HepG2 (cell line): ENCODE measurements around the gene HCFC1R1. TPM values are rescaled to one million over a fixed set of nuclear protein-coding genes. Genes with fewer than 3 reads are reported as not detected.

Experiments used
- BATF2 ChIP-seq: sonication (generic); formaldehyde crosslinking; IDR thresholded peaks from 2 replicates; pipeline ENCODE4 v1.8.0; 2022; ENCODE audit warnings: mild to moderate bottlenecking, missing genetic modification reagents, moderate library complexity
- FOXP4 ChIP-seq: sonication (generic); formaldehyde crosslinking; IDR thresholded peaks from 2 replicates; pipeline ENCODE4 v1.4.0; 2020; ENCODE audit warnings: missing genetic modification reagents
- TEAD3 ChIP-seq: optimal IDR thresholded peaks from 2 replicates; pipeline ENCODE3; 2016; ENCODE audit warnings: borderline replicate concordance
- THAP9 ChIP-seq: sonication (generic); formaldehyde crosslinking; IDR thresholded peaks from 2 replicates; pipeline ENCODE4; 2020; ENCODE audit warnings: missing genetic modification reagents, mild to moderate bottlenecking, borderline replicate concordance
- ZFY ChIP-seq: sonication (generic); formaldehyde crosslinking; IDR thresholded peaks from 2 replicates; pipeline ENCODE4 v1.4.0; 2020; ENCODE audit warnings: missing genetic modification reagents
- ZNF740 ChIP-seq: sonication (generic); formaldehyde crosslinking; IDR thresholded peaks from 2 replicates; pipeline ENCODE4 v1.4.0; 2020; ENCODE audit warnings: missing genetic modification reagents
- ZSCAN20 ChIP-seq: sonication (generic); formaldehyde crosslinking; IDR thresholded peaks from 2 replicates; pipeline ENCODE4 v1.4.0; 2020; ENCODE audit warnings: missing genetic modification reagents, mild to moderate bottlenecking, borderline replicate concordance
- polyA plus RNA-seq, 8 experiments: library from polyadenylated mRNA; depleted of rRNA in 3 of 8; stranded (reverse) in 7 of 8; unstranded in 1 of 8; fragments of >200 nt; fragmentation: Illumina TruSeq in 4 of 8; extraction: Trizol in 4 of 8; gene quantifications; 2 replicates each; pipeline versions ENCODE4 v1.2.1 to v1.2.3, GENCODE V29; 2011 to 2016; ENCODE audit warnings: low read depth in 4 of 8, missing spikeins in 1 of 8, mixed read lengths in 1 of 8; ENCODE audit not compliant: insufficient read depth in 1 of 8
- total RNA-seq, 5 experiments: library from RNA; depleted of rRNA; stranded (reverse); fragments of >200 nt; fragmentation: Illumina TruSeq; extraction: Trizol; gene quantifications; 2 replicates each; pipeline ENCODE4 v1.2.3, GENCODE V29; 2016; ENCODE audit warnings: low read depth in 1 of 5
- TF ChIP-seq, protein P1 (sequence below): sonication (generic); formaldehyde crosslinking; IDR thresholded peaks from 2 replicates; pipeline ENCODE4 v1.4.0; 2020; ENCODE audit warnings: low read depth, missing genetic modification reagents
- TF ChIP-seq, protein P2 (sequence below): sonication (generic); formaldehyde crosslinking; conservative IDR thresholded peaks from 2 replicates; pipeline ENCODE4 v1.8.0; 2022; ENCODE audit warnings: mild to moderate bottlenecking, moderate library complexity, missing genetic modification reagents

Gene HCFC1R1
- total and polyA plus RNA-seq, 2 of the 13 experiments (the other 11 are each of a cell fraction or from before 2014, with no cell fraction given) = 13.8 to 16.1 TPM

- TF ChIP-seq, protein P1, sequence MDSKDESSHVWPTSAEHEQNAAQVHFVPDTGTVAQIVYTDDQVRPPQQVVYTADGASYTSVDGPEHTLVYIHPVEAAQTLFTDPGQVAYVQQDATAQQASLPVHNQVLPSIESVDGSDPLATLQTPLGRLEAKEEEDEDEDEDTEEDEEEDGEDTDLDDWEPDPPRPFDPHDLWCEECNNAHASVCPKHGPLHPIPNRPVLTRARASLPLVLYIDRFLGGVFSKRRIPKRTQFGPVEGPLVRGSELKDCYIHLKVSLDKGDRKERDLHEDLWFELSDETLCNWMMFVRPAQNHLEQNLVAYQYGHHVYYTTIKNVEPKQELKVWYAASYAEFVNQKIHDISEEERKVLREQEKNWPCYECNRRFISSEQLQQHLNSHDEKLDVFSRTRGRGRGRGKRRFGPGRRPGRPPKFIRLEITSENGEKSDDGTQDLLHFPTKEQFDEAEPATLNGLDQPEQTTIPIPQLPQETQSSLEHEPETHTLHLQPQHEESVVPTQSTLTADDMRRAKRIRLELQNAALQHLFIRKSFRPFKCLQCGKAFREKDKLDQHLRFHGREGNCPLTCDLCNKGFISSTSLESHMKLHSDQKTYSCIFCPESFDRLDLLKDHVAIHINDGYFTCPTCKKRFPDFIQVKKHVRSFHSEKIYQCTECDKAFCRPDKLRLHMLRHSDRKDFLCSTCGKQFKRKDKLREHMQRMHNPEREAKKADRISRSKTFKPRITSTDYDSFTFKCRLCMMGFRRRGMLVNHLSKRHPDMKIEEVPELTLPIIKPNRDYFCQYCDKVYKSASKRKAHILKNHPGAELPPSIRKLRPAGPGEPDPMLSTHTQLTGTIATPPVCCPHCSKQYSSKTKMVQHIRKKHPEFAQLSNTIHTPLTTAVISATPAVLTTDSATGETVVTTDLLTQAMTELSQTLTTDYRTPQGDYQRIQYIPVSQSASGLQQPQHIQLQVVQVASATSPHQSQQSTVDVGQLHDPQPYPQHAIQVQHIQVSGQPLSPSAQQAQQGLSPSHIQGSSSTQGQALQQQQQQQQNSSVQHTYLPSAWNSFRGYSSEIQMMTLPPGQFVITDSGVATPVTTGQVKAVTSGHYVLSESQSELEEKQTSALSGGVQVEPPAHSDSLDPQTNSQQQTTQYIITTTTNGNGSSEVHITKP (CRISPR knock-in tag) = 0 out of 2 replicates have a peak, but pooled peaks have one; percentile 20
- TF ChIP-seq TEAD3 (CRISPR knock-in tag) = peak; percentile 69
- TF ChIP-seq THAP9 (CRISPR knock-in tag) = peak; percentile 57; the same call in 1 of the 2 replicates
- no peak for TF ChIP-seq BATF2 (CRISPR knock-in tag)
- peak; percentile 29; the same call in 1 of the 2 replicates for TF ChIP-seq FOXP4
- no peak for TF ChIP-seq ZNF740 (CRISPR knock-in tag)
- TF ChIP-seq, protein P2, sequence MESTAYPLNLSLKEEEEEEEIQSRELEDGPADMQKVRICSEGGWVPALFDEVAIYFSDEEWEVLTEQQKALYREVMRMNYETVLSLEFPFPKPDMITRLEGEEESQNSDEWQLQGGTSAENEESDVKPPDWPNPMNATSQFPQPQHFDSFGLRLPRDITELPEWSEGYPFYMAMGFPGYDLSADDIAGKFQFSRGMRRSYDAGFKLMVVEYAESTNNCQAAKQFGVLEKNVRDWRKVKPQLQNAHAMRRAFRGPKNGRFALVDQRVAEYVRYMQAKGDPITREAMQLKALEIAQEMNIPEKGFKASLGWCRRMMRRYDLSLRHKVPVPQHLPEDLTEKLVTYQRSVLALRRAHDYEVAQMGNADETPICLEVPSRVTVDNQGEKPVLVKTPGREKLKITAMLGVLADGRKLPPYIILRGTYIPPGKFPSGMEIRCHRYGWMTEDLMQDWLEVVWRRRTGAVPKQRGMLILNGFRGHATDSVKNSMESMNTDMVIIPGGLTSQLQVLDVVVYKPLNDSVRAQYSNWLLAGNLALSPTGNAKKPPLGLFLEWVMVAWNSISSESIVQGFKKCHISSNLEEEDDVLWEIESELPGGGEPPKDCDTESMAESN (CRISPR knock-in tag) = 0 out of 2 replicates have a peak, but pooled peaks have one; percentile 51
- TF ChIP-seq ZFY (CRISPR knock-in tag) = peak; percentile 51
- no peak for TF ChIP-seq ZSCAN20 (CRISPR knock-in tag)
- TF ChIP-seq, all 625 proteins: peak for 168
These were observed 20.0 kb downstream of the HCFC1R1 start (continued) for GRCh38 chr16:3003582-3004270.
